Measurements from ENCODE around the gene CBX1.
"Not testable (repeated sequence)": the region's sequence is repeated elsewhere in the genome, so short reads cannot be mapped to it uniquely, and the experiment has no call there.

Gene CBX1

DNA sequence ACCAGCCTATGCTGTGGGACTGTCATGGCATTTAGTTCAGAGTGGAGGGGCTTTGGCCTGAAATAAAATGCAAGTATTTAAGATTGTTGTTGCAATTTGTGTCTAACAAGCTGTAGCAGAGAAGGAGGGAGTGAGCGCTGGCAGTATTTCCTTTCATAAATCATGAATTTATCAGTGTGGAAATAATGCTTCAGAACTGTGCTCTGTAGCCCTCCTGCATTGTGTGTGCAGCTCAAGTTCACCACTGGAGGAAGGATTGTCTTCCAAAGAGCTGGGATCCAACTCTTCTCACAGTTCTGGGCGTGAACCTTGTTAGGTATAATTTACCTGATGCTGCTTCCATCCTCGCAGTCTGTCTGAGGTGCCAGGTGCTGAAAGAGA lies 21.4 kb upstream of the CBX1 start:
- DNase-seq, result no peak

DNA sequence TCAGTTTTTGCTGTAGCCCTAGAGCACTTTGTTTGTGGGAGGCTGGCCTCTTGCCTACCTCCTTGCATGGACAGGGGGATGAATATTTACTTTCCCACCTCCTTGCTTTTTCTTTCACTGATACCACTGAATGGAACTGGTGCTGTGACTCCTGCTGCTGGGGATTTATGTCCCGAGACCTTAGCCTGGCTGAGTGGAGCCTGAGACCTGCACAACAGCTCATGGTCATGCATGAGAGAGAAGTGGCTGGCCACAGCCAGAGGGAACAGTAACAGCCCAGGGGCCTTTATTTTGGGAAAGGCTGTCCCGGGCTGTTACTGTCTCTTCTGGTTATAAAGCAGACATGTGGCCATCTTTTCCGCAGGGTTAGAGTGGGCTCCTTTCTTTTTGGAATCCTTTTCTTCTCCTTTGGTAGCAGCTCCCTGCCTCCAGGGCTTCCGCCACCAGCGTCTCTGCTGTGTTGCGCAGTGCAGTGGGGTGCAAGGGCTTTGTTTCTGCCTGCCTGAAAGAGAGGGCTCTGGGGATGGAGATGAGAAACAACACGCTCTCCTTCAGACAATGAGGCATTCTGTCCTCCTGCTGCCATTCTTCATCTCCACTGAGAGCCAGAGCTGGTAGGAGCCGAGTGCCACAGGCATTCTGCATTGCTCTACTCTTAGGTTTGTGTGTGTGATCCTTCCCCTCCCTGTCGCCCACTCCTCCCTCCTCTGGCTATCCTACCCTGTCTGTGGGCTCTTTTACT lies 20.8 kb upstream of the CBX1 start:
- DNase-seq, result no peak

DNA sequence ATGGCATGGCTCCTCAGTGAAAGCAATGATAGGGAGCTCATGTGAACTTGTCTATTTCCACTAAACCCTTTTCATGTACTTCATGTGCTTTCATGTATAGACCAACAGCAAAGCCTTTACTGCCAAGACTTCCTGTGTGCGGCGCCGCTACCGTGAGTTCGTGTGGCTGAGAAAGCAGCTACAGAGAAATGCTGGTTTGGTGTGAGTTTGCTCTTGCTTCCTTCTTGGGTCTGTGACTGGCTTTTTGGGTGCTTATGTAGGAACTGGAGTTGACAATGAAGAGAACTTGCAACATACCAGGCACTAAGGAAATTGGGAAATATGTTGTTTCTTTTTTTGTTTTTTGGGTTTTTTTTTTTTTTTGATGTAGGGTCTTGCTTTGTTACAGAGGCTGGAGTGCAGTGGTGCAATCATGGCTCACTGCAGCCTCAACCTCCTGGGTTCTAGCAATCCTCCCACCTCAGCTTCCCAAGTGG lies 12.0 kb upstream of the CBX1 start:
- DNase-seq, result no peak

DNA sequence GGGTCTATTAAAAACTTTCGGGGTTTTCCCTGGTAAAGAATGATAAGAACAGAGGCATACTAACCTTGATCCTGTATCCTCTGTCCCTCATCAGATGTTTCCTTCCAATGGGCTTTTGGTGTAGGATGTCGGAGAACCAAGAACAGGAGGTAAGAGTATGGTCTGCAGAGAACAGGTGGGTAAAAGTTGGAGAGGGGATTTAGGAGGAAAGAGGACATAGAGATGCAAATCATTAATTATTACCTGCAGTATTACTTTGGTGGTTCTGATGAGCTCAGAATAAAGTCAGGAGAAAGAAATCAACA lies 10.6 kb upstream of the CBX1 start:
- no peak for DNase-seq

DNA sequence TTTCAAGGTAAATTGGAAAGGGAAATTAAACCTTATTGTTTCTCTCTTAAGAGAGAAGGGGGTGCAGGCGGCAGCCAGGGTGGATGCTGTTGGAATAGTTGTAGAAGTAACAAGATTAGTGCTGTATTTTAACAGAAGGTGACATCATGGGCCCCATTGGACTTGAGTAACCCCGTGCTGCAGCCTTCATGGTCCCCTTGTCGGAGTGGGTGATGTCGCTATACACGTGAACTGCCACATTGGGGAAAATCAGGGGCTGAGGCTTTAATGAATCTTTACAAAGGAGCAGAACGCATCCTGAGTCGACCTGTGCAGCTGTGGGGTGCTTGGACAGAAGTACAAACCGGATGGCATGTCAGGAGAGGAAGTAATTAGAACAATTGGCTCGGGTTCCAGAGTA lies 9.5 kb upstream of the CBX1 start:
- DNase-seq, result no peak

DNA sequence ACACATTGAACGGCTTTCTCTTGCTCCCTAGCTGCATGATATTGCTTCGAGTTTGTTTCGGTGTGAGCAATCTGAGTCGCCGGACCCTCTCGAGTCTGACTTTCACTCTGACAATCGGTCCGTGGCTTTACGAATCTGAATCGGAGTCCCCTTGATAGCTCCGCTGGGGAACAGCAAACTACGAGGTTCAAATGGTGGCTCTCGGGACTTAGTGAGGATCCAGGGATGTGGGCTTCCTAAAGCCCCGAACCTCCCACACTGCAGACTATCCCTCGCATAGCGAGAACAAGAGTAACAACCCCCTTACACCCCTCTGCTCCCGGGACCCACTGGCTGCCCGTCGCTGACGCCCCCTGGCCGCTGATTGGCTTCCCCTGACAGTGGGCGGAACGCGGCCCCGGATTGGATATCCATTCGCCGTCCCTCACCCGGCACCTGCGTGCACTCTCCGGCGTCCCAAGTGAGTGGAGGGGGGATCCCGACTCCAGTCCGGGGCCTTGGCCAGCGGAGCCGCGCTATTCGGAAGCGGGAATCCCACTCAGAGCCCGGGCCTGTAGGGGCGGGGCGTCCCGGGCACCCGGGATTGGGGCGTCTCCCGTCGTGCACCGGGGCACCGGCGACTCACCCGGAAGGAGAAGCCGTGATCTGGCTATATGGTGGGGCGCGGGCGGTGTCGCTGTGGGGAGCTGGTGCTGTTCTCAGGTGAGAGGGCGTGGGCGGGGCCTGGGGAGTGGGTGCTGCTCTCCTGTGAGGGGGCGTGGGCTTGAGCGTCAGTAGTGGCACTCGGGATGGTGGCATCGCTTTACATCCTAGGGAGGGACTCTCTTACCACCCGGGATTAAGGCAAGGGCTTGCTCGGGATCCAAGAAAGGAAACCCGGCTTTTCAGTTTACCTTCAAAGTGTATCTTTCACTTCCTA lies 6.1 kb upstream of the CBX1 start, which contains the start of gene SNX11:
Gene SNX11, plus strand, starts transcription at position 630 of the 919 bp plus-strand sequence. CDS start 4,278 bp downstream, outside the sequence.
- peak; percentile 91 for DNase-seq

DNA sequence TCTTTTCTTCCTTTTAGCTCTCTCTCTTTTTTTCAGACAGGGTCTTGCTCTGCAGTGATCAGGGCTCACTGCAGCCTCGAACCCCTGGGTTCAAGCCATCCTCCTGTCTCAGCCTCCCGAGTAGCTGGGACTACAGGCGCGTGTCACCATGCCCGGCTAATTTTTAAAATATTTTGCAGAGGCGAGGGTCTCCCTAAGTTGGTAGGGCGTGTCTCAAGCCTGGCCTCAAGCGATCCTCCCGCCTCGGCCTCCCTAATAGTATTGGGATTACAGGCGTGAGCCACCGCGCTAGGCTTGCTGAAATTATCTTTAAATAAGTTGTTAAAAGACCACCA lies 5.5 kb upstream of the CBX1 start:
- no peak for DNase-seq

DNA sequence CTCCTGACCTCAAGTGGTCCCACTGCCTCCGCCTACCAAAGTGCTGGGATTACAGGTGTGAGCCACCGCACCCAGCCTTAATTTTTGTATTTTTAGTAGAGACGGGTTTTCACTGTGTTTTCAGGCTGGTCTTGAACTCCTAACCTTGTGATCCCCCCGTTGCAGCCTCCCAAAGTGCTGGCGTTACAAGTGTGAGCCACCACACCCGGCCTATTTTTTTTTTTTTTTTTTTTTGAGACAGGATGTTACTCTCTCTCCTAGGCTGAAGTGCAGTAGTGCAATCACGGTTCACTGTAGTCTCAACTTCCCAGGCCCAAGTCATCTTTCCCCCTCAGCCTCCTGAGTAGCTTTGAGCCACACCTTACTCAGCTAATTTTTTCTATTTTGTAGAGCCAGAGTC lies 3.2 kb upstream of the CBX1 start:
- no peak for DNase-seq

DNA sequence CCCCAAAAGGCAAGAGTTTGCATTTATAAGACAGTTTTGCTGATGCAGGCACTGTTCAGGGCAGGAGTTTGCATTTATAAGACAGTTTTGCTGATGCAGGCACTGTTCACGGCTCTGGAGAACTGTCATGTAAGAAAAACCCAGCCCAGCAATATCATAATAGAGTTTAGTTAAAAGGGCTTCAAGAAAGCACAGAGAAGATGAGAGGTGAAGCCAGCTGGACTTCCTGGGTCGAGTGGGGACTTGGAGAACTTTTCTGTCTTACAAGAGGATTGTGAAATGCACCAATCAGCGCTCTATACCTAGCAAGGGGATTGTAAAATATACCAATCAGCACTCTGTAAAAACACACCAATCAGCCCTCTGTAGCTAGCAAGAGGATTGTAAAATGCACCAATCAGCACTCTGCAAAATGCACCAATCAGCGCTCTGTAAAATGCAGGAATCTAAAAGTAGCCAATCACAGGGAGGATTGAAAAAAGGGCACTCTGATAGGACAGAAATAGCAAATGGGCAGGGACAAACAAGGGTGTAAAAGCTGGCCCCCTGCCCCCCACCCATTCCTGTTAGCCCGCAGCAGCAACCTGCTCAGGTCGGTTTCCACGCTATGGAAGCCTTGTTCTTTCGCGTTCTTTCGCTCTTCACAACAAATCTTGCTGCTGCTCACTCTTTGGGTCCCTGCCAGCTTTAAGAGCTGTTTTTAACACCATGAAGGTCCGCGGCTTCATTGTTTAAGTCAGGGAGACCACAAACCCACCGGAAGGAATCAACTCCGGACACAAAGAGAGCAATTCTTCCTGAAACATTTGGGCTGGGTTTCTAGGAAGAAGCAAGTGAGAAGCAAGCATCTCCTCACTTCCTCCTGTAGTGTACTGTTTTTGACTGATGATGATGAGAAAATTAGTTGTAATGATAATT lies 1.8 kb upstream of the CBX1 start:
- DNase-seq, result no peak

DNA sequence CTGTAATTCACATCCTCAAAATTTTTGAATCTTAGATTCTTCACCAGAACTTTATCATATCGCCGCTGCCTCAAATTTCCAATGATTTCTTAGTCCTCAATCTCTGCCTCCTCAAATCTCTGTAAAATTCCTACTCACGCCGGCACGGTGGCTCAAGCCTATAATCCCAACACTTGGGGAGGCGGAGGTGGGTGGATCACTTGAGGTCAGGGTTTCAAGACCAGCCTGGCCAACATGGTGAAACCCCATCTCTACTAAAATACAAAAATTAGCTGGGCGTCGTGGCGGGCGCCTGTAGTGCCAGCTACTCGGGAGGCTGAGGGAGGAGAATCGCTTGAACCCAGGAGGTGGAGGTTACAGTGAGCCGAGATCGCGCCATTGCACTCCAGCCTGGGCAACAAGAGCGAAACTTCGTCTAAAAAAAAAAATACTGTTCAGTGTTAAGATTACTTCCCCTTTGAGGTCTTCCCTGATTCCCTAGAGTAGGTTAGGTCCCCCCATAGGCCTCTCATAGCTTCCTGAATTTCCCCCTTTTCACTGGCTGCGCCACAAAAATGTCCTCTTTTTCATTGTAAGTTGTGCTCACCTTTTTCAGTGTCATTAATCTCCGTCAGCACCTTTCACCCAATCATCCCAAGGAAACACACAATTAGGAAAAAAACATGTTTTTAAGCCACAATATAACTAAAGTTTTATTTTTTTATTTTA lies 919 bp upstream of the CBX1 start:
- DNase-seq, result no peak

DNA sequence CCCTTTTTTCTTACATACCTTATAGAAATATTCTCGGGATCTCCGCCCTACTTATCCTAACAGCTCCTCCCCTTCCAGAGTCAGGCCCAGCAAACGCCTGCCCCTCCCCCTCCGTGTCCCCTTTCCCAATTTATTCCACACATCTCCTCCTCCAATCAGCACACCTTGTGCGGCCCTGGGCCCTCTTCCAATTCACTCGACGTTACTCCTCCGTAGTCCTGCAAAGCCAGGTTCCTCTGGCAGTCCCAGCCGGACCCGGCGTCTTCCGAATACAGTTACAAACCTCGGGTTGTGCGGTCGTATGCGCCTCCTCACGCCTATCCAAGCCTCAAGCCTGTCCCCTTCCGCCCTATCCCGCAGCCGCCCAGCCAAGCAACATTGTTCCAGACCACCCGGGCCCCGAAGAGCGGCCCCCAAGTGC lies 677 bp downstream of the CBX1 start:
- peak; percentile 58 for DNase-seq

DNA sequence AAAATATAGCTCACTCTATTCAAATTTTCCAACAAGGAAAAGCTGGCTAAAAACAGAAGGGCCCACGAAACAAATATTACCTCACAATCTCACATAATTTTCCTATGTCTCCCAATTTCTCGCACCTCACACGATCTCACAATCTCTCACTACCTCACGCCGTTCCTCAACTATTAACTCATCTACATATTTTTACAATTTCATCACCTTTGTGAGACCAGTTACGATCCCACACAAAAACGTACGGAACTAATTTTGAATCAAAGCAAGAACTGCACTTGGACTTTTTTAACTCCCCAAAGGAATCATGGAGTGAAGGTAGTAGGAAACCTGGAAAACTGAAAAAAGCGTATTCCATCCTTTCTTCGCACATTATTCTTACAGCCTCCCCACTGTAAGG lies 1.1 kb downstream of the CBX1 start:
- no peak for DNase-seq

DNA sequence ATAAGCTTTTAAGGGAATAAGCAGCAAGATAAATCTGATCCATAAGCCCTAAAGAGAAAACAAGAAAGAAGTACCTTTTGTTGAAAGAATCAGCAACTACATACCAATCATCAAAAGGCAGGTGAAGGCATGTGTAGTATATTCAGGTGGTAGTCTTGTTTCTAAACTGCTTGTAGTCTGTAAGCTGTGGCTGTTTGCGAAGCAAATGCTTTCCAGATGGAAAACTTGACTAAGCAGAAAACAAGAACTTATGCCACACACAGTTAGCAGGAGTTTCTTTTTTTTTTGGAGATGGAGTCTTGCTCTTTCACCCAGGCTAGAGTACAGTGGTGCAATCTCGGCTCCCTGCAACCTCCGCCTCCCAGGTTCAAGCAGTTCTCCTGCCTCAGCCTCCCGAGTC lies 5.7 kb downstream of the CBX1 start:
- DNase-seq, result no peak

DNA sequence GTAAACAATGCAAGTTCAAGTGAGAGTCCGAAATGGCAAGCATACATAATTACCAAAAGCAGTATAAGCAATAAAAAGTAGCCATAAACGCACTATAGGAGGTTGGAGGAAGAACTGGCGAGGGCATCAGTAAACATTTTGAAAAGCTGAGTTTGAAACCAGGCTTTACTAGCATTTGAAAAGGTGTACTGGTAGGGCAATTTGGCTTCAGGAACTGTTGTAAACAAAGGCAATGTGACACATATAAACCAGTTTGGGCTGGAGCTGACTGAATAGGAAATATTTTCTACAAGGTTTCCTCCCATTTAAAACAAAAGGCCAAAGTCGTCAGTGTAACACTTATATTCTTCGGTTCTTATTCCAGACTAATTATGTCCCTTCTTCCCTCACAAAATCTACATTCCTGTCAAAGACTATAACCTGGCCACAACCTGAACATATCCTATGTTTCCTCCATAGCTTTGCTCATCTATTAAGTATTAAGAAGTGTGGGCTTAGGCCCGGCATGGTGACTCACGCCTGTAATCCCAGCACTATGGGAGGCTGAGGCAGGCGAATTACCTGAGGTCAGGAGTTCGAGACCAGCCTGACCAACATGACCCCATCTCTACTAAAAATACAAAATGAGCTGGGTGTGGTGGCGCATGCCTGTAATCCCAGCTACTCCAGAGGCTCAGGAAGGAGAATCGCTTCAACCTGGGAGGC lies 7.8 kb downstream of the CBX1 start:
- DNase-seq, result peak; percentile 67

DNA sequence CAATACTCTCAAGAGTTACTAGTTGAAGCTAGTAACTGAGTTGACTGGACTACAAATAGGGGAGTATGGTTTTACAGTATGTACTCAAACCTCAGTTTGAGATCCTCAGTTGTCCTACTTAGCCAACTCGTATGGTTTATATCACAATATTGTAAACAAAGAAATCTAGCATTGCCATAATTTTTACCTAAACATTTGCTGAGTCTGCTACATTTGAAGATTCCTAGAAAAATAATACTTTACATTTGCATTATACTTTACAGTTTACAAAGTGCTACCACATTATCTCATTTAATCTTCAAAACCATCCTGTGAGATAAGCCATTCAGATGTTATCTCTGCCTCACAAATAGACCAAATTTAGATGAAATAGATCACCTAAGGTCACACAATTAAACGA lies 16.3 kb downstream of the CBX1 start:
- DNase-seq, result no peak

DNA sequence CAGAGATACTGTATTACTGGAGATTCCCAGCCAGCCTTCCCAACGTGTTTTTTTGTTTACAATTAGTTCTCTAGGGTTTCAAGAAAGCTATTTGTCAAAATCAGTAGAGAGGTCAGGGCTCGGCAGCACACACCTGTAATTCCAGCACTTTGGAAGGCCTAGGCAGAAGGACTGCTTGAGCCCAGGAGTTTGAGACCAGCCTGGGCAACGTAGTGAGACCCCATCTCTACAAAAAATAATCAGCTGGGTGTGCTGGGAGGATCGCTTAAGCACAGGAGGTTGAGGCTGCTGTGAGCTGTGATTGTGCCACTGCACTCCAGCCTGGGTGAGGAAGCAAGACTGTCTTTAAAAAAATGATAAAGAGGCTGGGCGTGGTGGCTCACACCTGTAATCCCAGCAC lies 19.4 kb downstream of the CBX1 start:
- DNase-seq, result no peak

DNA sequence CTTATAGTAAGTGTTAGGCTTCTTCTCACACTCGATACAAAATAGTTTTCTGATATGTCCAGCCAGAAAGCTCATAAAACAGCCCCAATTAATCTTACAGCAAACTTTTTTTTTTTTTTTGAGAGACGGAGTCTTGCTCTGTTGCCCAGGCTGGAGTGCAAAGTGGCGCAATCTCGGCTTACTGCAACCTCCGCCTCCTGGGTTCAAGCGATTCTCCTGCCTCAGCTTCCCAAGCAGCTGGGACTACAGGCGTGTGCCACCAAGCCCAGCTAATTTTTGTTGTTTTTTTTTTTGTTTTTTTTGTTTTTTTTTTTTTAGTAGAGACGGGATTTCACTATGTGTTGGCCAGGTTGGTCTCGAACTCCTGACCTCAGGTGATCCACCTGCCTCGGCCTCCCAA lies 24.1 kb downstream of the CBX1 start:
- not testable (repeated sequence) for DNase-seq

DNA sequence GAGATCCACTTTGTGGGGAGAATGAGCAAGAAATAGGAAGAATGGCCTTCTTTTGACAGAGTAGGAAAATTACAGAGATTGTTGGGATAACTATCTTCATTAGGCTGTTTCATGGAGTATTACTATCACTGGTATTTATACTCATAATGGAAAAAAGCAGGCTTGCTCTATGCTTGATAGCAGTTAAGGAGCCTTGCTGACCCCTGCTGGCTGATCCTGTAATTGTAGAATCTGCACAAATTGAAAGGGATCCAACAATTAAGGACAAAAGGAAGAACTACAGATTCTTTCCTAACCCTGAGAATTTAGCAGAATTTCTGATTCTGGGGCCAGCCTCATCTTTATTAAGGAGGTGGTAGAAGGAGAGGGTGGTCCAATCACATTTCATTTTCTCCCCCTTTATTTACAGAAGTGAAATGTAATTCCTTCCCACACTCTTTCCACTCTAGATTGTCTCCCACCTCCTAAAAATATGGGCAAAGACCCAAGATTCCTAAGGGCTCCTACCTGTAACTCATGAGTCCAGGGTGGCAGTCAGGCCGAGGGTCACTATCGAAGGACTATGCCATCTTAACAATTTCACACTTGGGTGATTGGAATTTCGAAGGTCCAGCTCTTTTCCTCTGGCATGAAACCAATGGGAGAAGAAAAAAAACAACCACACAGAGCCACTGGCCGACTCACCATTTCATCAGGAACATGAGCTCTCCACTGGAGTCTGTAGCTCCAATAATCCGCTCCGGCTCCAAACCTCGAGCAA lies 26.8 kb downstream of the CBX1 start:
- peak; percentile 56 for DNase-seq

DNA sequence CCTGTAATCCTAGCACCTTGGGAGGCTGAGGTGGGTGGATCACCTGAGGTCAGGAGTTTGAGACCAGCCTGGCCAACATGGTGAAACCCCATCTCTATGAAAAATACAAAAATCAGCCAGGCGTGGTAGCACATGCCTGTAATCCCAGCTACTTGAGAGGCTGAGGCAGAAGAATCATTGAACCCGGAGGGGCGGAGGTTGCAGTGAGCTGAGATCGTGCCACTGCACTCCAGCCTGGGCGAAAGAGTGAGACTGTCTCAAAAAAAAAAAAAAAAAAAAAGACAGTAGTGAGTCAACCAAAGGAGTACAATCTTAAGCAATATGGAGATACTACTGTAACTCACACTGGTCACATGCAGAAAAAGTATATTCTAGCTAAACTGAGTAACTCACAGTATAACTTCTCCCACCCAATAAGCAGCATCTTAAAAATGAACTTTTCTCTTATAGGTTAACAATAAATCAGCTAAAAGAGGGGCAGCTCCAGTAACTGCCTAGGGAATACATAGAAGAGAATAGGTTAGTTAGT lies 27.6 kb downstream of the CBX1 start:
- not testable (repeated sequence) for DNase-seq

DNA sequence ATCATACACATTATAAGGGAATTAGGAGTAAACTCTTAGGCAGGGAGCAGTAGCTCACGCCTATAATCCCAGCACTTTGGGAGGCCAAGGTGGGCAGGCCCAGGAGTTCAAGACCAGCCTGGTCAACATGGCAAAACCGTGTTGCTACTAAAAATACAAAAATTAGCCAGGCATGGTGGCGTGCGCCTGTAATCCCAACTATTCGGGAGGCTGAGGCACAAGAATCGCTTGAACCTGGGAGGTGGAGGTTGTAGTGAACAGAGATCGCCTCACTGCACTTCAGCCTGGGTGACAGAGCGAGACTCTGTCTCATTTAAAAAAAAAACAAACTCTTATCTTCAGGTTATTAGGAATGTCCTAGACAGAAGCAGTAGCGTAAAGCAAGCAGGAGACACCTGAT lies 28.5 kb downstream of the CBX1 start:
- not testable (repeated sequence) for DNase-seq

DNA sequence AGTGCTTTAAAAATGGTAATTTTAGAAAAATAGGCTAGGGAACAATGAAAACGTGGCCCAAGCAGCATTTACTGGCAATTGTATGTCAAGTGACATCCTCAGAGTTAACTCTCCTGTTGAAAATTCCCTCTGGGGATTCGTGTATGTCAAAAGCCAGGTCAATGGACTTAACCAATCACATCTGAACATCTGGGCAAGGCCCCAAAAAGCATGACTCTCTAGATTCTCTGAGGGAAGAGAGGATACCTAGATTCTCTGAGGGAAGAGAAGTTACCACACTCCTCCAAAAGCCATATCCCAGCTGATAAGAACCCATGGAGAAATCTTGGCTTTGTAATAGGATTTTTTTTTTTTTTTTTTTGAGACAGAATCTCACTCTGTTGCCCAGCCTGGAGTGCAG lies 29.6 kb downstream of the CBX1 start:
- no peak for DNase-seq
